Peyer's patch (tissue), 4 donors: Measurements from ENCODE around the gene ECSCR.

Experiments used
- POLR2A ChIP-seq, 2 donors: fragments of 450-650 bp; IDR thresholded peaks; one replicate each; pipeline ENCODE4 v1.5.1; 2017; ENCODE audit warnings: antibody characterized with exemption in 2 of 2, mild to moderate bottlenecking in 2 of 2, moderate library complexity in 2 of 2
- TF ChIP-seq, protein P1 (sequence below), 6 experiments: fragments of 450-650 bp in 4 of 6; fragments of 200-600 bp in 2 of 6; sonication (generic) in 1 of 6; IDR thresholded peaks; one replicate each; pipeline ENCODE4 v1.5.1; 2017 to 2019; ENCODE audit warnings: antibody characterized with exemption in 6 of 6, mild to moderate bottlenecking in 3 of 6, moderate library complexity in 1 of 6

DNA sequence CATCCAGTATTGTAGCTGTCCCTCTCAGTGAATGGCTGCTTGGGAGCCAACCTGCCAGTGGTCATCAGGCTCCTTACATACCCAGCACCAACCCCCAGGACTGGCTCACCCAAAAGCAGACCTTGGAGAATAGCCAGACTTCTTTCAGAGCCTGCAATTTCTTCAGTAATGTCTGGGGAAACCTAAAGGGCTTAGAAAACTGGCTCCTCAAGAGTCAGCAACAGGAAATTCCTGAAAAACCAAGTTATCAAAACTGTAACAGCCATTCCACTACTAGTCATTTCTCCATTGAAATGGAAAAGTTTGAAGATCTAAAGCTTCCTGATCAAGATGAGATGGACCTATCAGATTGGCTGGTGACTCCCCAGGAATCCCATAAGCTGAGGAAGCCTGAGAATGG is 32.3 kb upstream of the ECSCR start:
- TF ChIP-seq, protein P1, sequence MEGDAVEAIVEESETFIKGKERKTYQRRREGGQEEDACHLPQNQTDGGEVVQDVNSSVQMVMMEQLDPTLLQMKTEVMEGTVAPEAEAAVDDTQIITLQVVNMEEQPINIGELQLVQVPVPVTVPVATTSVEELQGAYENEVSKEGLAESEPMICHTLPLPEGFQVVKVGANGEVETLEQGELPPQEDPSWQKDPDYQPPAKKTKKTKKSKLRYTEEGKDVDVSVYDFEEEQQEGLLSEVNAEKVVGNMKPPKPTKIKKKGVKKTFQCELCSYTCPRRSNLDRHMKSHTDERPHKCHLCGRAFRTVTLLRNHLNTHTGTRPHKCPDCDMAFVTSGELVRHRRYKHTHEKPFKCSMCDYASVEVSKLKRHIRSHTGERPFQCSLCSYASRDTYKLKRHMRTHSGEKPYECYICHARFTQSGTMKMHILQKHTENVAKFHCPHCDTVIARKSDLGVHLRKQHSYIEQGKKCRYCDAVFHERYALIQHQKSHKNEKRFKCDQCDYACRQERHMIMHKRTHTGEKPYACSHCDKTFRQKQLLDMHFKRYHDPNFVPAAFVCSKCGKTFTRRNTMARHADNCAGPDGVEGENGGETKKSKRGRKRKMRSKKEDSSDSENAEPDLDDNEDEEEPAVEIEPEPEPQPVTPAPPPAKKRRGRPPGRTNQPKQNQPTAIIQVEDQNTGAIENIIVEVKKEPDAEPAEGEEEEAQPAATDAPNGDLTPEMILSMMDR (IDR thresholded peaks at IDR 0.05): no peak
- no peak for TF ChIP-seq POLR2A (IDR thresholded peaks at IDR 0.05)
